IPS-15b (cell line): ENCODE results near the gene CLIP2.

Experiments used
- H3K27me3 ChIP-seq: one replicate; pipeline ENCODE4 v1.6.1; 2013; ENCODE audit warnings: low read length; ENCODE audit not compliant: control insufficient read depth, insufficient read depth
- H3K36me3 ChIP-seq: one replicate; pipeline ENCODE4 v1.6.1; 2013; ENCODE audit warnings: low read length; ENCODE audit not compliant: control insufficient read depth, insufficient read depth
- H3K4me1 ChIP-seq: one replicate; pipeline ENCODE4 v1.6.1; 2013; ENCODE audit warnings: mild to moderate bottlenecking, low read length; ENCODE audit not compliant: control insufficient read depth, insufficient read depth
- H3K4me3 ChIP-seq: one replicate; pipeline ENCODE4 v1.5.1; 2013; ENCODE audit warnings: low read depth, low read length
- H3K9ac ChIP-seq: one replicate; pipeline ENCODE4 v1.6.1; 2013; ENCODE audit warnings: low read depth, mild to moderate bottlenecking, low read length
- H3K9me3 ChIP-seq: one replicate; pipeline ENCODE4 v1.6.1; 2013; ENCODE audit warnings: mild to moderate bottlenecking, low read length; ENCODE audit not compliant: control insufficient read depth, insufficient read depth

The CLIP2 gene

GRCh38 chr7:74256491-74257408, 32.5 kb upstream of the CLIP2 start:
- Histone ChIP-seq H3K4me3 (no peak overlapping the region), H3K9ac (no peak overlapping the region), H3K4me1 (peaks cover 4% of the 10 kb centered on the region), H3K36me3 (peaks cover 5% of the 10 kb centered on the region), H3K9me3 (no peaks in the 10 kb centered on the region), H3K27me3 (no peaks in the 10 kb centered on the region)

DNA sequence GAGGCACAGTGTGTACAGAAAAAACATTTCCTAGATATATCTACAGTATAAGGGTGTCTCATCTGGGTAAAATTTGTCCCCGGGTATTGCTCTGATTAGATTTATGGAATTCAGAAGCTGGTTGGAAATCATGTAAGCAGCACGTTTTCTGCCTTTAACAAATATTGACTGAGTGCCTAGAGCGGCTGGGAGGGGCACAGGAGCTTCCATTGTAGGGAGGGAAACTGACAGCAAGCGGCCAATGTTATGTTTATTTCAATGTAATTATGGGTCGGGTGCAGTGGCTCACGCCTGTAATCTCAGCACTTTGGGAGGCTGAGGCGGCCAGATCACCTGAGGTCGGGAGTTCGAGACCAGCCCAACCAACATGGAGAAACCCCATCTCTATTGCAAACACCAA, 30.6 kb upstream of the CLIP2 start:
- H3K9ac ChIP-seq = no peak overlapping the region
- no peaks in the 10 kb centered on the region for H3K27me3 ChIP-seq
- no peaks in the 10 kb centered on the region for H3K36me3 ChIP-seq
- H3K4me1 ChIP-seq = no peaks in the 10 kb centered on the region
- no peak overlapping the region for H3K4me3 ChIP-seq
- no peaks in the 10 kb centered on the region for H3K9me3 ChIP-seq

- no peaks in the 10 kb centered on the region for H3K9me3 ChIP-seq
- H3K9ac ChIP-seq = no peak overlapping the region
- no peaks in the 10 kb centered on the region for H3K4me1 ChIP-seq
- H3K4me3 ChIP-seq = no peak overlapping the region
- no peaks in the 10 kb centered on the region for H3K36me3 ChIP-seq
- no peaks in the 10 kb centered on the region for H3K27me3 ChIP-seq
Measured at GRCh38 chr7:74262639-74263398, 26.4 kb upstream of the CLIP2 start.

- no peak overlapping the region for H3K4me3 ChIP-seq
- no peaks in the 10 kb centered on the region for H3K4me1 ChIP-seq
- no peak overlapping the region for H3K9ac ChIP-seq
- H3K36me3 ChIP-seq = no peaks in the 10 kb centered on the region
- H3K27me3 ChIP-seq = no peaks in the 10 kb centered on the region
- H3K9me3 ChIP-seq = no peaks in the 10 kb centered on the region
Measured at GRCh38 chr7:74263399-74264120, 25.6 kb upstream of the CLIP2 start.

DNA sequence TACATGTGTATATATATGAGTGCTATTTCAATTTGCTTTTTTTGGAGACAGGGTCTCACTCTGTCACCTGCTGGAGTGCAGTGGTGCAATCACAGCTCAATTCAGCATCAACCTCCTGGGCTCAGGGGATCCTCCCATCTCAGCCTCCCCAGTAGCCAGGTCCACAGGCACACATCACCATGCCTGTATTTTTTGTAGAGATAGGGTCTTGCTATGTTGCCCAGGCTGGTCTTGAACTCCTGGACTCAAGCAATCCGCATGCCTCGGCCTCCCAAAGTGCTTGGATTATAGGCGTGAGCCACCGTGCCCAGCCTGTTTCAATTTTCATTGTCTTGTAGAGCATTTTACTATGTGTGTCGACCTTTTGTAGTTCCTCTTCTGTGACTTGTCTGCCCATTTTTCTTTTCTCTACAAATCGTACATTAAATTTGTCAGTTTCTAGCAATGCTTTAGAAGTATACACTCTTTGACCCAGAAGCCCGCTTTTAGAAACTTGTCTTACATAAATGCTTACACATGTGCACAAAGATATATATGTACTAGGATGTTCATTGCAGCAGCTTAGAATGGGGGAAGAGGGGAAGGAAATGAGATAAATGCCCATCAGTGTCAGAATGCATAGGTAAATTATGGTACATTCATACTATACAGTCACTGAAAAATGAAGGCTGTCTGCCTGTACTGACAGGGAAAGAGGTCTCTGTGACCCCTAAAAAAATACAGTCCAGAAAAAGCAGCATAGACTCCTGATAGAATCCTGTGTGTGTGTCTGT, 22.8 kb upstream of the CLIP2 start:
- no peak overlapping the region for H3K4me3 ChIP-seq
- no peaks in the 10 kb centered on the region for H3K9me3 ChIP-seq
- H3K9ac ChIP-seq = no peak overlapping the region
- no peaks in the 10 kb centered on the region for H3K27me3 ChIP-seq
- no peaks in the 10 kb centered on the region for H3K4me1 ChIP-seq
- H3K36me3 ChIP-seq = no peaks in the 10 kb centered on the region

DNA sequence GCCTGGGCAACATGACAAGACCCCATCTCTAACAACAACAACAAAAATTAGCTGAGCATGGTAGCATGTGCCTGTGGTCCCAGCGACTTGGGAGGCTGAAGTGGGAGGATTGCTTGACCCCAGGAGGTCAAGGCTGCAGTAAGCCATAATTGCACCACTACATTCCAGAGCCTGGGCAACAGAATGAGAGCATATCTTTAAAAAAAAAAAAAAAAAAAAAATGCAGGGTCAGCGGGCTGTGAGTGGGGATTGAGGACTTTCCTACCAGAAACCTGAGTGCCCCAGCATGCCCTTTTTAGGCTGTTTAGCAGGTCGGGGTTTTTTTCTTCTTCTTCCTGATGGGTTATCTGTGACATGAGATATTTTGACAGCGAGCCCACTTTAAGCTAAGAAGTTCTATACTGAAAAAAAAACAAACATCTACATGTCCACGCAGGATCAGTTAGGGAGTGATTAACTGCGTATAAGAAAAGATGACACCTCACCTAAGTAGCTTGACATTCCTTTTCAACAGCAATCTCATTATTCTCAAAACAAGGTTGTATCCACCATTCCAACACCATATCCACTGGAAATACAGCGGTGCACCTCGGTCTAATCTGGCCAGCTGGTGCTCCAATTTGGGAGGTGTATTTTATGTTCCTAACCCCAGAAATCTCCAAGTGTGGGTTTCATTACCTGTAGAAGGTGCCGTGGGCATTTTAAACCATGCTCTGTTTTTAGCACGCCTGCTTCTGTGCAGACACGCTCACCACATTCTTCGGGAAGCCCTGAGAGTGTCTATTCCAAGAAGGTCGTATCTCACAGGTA, 21.2 kb upstream of the CLIP2 start:
- H3K9me3 ChIP-seq = no peaks in the 10 kb centered on the region
- no peak overlapping the region for H3K9ac ChIP-seq
- H3K36me3 ChIP-seq = no peaks in the 10 kb centered on the region
- no peaks in the 10 kb centered on the region for H3K27me3 ChIP-seq
- no peak overlapping the region for H3K4me3 ChIP-seq
- peaks cover 4% of the 10 kb centered on the region for H3K4me1 ChIP-seq

DNA sequence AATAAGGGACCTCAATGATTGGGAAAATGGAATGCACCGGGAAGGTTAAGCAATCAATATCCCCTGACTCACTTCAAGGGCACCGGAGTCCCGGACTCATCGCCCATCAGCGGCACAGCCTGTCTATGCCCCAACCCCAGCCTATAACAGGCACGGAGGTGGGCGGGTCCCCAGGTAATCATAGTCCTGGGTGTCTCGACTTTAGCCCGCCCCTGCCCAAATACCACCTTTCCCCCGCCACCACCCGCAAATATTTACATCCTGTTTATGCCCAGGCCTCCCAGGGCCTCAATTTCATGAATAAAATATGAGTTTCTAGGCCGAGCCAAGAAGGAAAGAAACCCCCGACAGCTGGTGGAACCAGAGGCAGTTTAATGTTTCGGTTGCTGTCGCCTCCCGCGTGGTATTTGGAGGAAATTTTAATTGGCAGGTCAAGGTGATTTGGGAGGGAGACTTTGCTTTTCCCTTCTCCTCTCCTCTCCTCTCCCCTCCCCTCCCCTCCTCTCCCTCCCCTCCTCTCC, 19.4 kb upstream of the CLIP2 start:
- H3K27me3 ChIP-seq = no peaks in the 10 kb centered on the region
- no peaks in the 10 kb centered on the region for H3K36me3 ChIP-seq
- H3K9ac ChIP-seq = no peak overlapping the region
- peaks cover 4% of the 10 kb centered on the region for H3K4me1 ChIP-seq
- H3K9me3 ChIP-seq = no peaks in the 10 kb centered on the region
- H3K4me3 ChIP-seq = peak overlapping the region; percentile 26

- no peak overlapping the region for H3K9ac ChIP-seq
- H3K4me1 ChIP-seq = peaks cover 4% of the 10 kb centered on the region
- no peaks in the 10 kb centered on the region for H3K9me3 ChIP-seq
- no peak overlapping the region for H3K4me3 ChIP-seq
- no peaks in the 10 kb centered on the region for H3K36me3 ChIP-seq
- H3K27me3 ChIP-seq = no peaks in the 10 kb centered on the region
Measured at GRCh38 chr7:74271742-74272141, 17.5 kb upstream of the CLIP2 start.

GRCh38 chr7:74272305-74273038, 16.7 kb upstream of the CLIP2 start:
- peaks cover 4% of the 10 kb centered on the region for H3K4me1 ChIP-seq
- H3K9ac ChIP-seq = no peak overlapping the region
- H3K36me3 ChIP-seq = no peaks in the 10 kb centered on the region
- H3K4me3 ChIP-seq = no peak overlapping the region
- H3K27me3 ChIP-seq = no peaks in the 10 kb centered on the region
- H3K9me3 ChIP-seq = no peaks in the 10 kb centered on the region

- peaks cover 8% of the 10 kb centered on the region for H3K4me1 ChIP-seq
Measured at GRCh38 chr7:74275401-74275881, 13.8 kb upstream of the CLIP2 start.

More at GRCh38 chr7:74275401-74275881, 13.8 kb upstream of the CLIP2 start:
- Histone ChIP-seq H3K4me3 (no peak overlapping the region), H3K27me3 (no peaks in the 10 kb centered on the region), H3K9ac (no peak overlapping the region), H3K36me3 (no peaks in the 10 kb centered on the region), H3K9me3 (no peaks in the 10 kb centered on the region)
